ENCODE data around the gene AQP1. TPM values are rescaled to one million over a fixed set of nuclear protein-coding genes. Genes with fewer than 3 reads are reported as not detected.

The AQP1 gene
- total and polyA plus RNA-seq, 4 donors, result 8.9 to 76.3 (median 23.5) TPM

DNA sequence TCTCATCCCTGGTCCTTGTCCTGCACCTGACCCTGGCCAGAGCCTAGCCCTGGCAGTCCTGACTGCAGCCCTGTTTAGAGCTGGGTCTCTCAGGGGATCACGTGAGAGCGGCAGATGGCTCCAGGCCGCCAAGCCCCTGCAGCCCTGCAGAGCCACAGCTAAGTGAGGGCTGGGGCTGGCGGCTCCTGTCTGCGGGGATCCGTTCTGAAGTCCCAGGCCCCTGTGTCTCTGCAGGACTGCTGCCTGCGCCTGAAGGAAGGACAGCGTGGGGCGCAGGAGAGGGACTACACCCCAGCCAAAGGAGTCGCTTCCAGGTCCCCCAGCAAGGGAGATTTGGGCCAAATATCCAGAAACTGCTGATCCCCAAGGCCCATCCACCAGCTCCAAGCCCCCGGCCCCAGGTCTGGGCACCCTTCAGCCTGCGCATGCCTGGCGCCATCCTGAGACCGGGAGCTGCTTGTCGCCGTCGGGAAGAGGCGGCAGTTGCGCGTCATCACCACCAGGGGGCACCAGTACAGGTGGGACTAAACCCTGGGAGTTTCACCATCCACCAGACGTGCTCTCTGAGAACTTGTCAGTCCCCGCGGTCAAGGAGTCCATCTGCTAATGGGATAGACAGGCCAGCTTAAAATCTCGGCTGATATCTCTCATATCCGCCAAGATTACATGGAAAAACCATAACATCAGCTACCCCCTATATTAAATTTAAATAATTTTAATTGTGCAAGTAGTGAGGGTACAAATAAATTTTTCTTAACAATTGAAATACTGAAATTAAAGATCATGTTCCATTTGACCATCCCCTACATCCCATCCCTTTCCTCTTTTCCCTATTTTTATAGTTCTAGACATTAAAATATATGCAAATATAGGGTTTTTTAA lies 27.0 kb downstream of the AQP1 start:
- 17% methylated on average over 25 of the region's 25 CpGs for WGBS
- Histone ChIP-seq H3K4me3 (ENCODE audit: low read depth in 1 of 3, low read length in 3 of 3) (no peak overlapping the region), H3K27ac (ENCODE audit: low read depth in 1 of 2, low read length in 2 of 2) (no peak overlapping the region)

DNA sequence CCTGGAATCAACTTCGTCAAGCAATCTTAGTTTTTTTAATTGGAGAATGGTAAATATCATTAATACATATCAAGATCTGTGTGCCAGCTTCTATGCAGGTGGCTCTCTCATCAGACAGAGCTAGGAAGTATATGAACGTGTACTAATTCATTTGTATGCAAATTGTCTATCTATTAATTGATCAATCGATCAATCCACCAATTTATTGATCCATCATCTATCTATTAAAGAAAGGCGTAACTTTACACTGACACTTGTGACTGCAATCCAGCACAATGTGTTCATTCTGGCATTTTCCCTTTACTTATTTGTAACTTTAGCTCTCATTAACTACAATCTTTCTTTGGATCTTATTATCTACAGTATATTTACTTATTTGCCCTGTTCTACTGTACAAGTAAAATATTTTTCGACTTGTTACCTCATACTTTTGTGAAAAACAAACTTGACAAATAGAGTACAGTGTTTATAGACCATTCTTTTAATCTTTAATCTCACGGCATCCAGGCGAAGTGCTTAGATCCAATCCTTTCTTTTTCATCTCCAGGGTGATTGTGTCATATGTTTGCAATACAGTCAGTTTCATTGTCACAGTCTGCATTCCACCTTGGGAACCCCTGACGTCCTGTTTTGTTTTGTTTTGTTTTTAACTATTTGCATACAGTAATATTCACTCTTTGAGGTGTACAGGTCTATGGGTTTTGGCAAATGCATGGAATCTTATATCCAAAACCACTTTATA lies 30.1 kb downstream of the AQP1 start:
- H3K27ac ChIP-seq (ENCODE audit: low read depth in 1 of 2, low read length in 2 of 2), result no peak overlapping the region
- no peaks in the 10 kb centered on the region for H3K27me3 ChIP-seq (ENCODE audit: control insufficient read depth in 4 of 4, insufficient read depth in 4 of 4, low read length in 3 of 4)
- TF ChIP-seq YY1 (IDR thresholded peaks at IDR 0.05), result no peak
- no peak for TF ChIP-seq RAD21 (IDR thresholded peaks at IDR 0.05)
- TF ChIP-seq, protein P1, sequence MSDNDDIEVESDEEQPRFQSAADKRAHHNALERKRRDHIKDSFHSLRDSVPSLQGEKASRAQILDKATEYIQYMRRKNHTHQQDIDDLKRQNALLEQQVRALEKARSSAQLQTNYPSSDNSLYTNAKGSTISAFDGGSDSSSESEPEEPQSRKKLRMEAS (IDR thresholded peaks at IDR 0.05), result no peak
- TF ChIP-seq, protein P2, sequence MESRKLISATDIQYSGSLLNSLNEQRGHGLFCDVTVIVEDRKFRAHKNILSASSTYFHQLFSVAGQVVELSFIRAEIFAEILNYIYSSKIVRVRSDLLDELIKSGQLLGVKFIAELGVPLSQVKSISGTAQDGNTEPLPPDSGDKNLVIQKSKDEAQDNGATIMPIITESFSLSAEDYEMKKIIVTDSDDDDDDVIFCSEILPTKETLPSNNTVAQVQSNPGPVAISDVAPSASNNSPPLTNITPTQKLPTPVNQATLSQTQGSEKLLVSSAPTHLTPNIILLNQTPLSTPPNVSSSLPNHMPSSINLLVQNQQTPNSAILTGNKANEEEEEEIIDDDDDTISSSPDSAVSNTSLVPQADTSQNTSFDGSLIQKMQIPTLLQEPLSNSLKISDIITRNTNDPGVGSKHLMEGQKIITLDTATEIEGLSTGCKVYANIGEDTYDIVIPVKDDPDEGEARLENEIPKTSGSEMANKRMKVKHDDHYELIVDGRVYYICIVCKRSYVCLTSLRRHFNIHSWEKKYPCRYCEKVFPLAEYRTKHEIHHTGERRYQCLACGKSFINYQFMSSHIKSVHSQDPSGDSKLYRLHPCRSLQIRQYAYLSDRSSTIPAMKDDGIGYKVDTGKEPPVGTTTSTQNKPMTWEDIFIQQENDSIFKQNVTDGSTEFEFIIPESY (IDR thresholded peaks at IDR 0.05), result no peak
- no peak for TF ChIP-seq TAF1 (conservative IDR thresholded peaks at IDR 0.05)
- no peak for TF ChIP-seq SP1 (IDR thresholded peaks at IDR 0.05)
- TF ChIP-seq, protein P3, sequence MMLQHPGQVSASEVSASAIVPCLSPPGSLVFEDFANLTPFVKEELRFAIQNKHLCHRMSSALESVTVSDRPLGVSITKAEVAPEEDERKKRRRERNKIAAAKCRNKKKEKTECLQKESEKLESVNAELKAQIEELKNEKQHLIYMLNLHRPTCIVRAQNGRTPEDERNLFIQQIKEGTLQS (IDR thresholded peaks at IDR 0.05), result no peak
- no peak for TF ChIP-seq JUND (IDR thresholded peaks at IDR 0.05)
- TF ChIP-seq, protein P4, sequence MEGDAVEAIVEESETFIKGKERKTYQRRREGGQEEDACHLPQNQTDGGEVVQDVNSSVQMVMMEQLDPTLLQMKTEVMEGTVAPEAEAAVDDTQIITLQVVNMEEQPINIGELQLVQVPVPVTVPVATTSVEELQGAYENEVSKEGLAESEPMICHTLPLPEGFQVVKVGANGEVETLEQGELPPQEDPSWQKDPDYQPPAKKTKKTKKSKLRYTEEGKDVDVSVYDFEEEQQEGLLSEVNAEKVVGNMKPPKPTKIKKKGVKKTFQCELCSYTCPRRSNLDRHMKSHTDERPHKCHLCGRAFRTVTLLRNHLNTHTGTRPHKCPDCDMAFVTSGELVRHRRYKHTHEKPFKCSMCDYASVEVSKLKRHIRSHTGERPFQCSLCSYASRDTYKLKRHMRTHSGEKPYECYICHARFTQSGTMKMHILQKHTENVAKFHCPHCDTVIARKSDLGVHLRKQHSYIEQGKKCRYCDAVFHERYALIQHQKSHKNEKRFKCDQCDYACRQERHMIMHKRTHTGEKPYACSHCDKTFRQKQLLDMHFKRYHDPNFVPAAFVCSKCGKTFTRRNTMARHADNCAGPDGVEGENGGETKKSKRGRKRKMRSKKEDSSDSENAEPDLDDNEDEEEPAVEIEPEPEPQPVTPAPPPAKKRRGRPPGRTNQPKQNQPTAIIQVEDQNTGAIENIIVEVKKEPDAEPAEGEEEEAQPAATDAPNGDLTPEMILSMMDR (IDR thresholded peaks at IDR 0.05; ENCODE audit: low read depth, low read length, missing input control), result no peak
- no peak for TF ChIP-seq FOXA1 (IDR thresholded peaks at IDR 0.05)
- no peak for TF ChIP-seq NR2F2 (IDR thresholded peaks at IDR 0.05)
- TF ChIP-seq FOXA2 (IDR thresholded peaks at IDR 0.05), result no peak
- TF ChIP-seq RXRA (IDR thresholded peaks at IDR 0.05), result no peak
- TF ChIP-seq EGR1 (IDR thresholded peaks at IDR 0.05; ENCODE audit: low read depth in 2 of 2), result no peak
- TF ChIP-seq HNF4G (IDR thresholded peaks at IDR 0.05), result no peak
- TF ChIP-seq GABPA (IDR thresholded peaks at IDR 0.05 in 1 of 2, conservative IDR thresholded peaks at IDR 0.05 in 1 of 2), result no peak
- no peak for DNase-seq (ENCODE audit: low spot score)
- H3K36me3 ChIP-seq (ENCODE audit: control insufficient read depth in 4 of 4, insufficient read depth in 3 of 4, low read depth in 1 of 4, low read length in 3 of 4), result no peaks in the 10 kb centered on the region
- peaks cover 0 to 2% (median 0%) of the 10 kb centered on the region in 4 donors for H3K9me3 ChIP-seq (ENCODE audit: control insufficient read depth in 4 of 4, low read length in 3 of 4)
- 40% methylated on average over 8 of the region's 8 CpGs for WGBS
- peaks cover 0 to 3% (median under 1%) of the 10 kb centered on the region in 4 donors for H3K4me1 ChIP-seq (ENCODE audit: control insufficient read depth in 4 of 4, insufficient read depth in 4 of 4, low read length in 3 of 4)
- no peak overlapping the region for H3K4me3 ChIP-seq (ENCODE audit: low read depth in 1 of 3, low read length in 3 of 3)
- H3K9ac ChIP-seq (ENCODE audit: low read depth in 1 of 2, low read length in 2 of 2), result no peak overlapping the region

More for the DNA sequence above, 27.0 kb downstream of the AQP1 start:
- H3K27me3 ChIP-seq (ENCODE audit: control insufficient read depth in 4 of 4, insufficient read depth in 4 of 4, low read length in 3 of 4), result no peaks in the 10 kb centered on the region
- H3K4me1 ChIP-seq (ENCODE audit: control insufficient read depth in 4 of 4, insufficient read depth in 4 of 4, low read length in 3 of 4), result peaks cover 0 to 3% (median under 1%) of the 10 kb centered on the region in 4 donors
- H3K9ac ChIP-seq (ENCODE audit: low read depth in 1 of 2, low read length in 2 of 2), result no peak overlapping the region
- H3K9me3 ChIP-seq (ENCODE audit: control insufficient read depth in 4 of 4, low read length in 3 of 4), result no peaks in the 10 kb centered on the region
- DNase-seq (ENCODE audit: low spot score), result peak; percentile 91
- TF ChIP-seq SP1 (IDR thresholded peaks at IDR 0.05), result no peak
- peak; percentile 63 to 79 for TF ChIP-seq RAD21 (IDR thresholded peaks at IDR 0.05)
- TF ChIP-seq, protein P4 (IDR thresholded peaks at IDR 0.05; ENCODE audit: low read depth, low read length, missing input control), result peak; percentile 95
- H3K36me3 ChIP-seq (ENCODE audit: control insufficient read depth in 4 of 4, insufficient read depth in 3 of 4, low read depth in 1 of 4, low read length in 3 of 4), result no peaks in the 10 kb centered on the region
